HT1080 (cell line): Measurements from ENCODE around the gene CD37. TPM values are rescaled to one million over a fixed set of nuclear protein-coding genes. Genes with fewer than 3 reads are reported as not detected.
"Not testable (repeated sequence)": the region's sequence is repeated elsewhere in the genome, so short reads cannot be mapped to it uniquely, and the experiment has no call there.

ENCODE experiments used
- DNase-seq: peaks from one replicate; pipeline ENCODE4 v3.0.0-alpha.2; 2015; ENCODE audit warnings: low read depth
- polyA plus RNA-seq, 2 experiments: library from polyadenylated mRNA; depleted of rRNA; stranded (reverse); fragments of >200 nt; gene quantifications; 2 replicates each; pipeline ENCODE4 v1.2.3, GENCODE V29; 2015
- total RNA-seq: library from RNA; depleted of rRNA; stranded (reverse); fragments of >200 nt; shearing (Covaris generic); gene quantifications from 2 replicates; pipeline ENCODE4 v1.2.3, GENCODE V29; 2014; rRNA removed

The CD37 gene
- not detected in 2 replicates for total RNA-seq
- polyA plus RNA-seq (2015; cell fraction: cytosol; rRNA removed): 0.02 TPM in 1 of 2 replicates, not detected in the other
- not detected in 2 replicates for polyA plus RNA-seq (2015; cell fraction: nucleus; rRNA removed)

- no peak for DNase-seq
Measured at GRCh38 chr19:49335071-49335783, at the start of gene CD37. TSS of gene CD37 (plus strand) at chr19:49335406. CDS start at chr19:49335541, 135 bp downstream.

- no peak for DNase-seq
Measured at GRCh38 chr19:49287141-49287770, 48.0 kb upstream of the CD37 start.

- not testable (repeated sequence) for DNase-seq
Measured at GRCh38 chr19:49288205-49288604, 47.0 kb upstream of the CD37 start.

GRCh38 chr19:49289286-49289685 is 45.9 kb upstream of the CD37 start:
- not testable (repeated sequence) for DNase-seq

- no peak for DNase-seq
Measured at GRCh38 chr19:49290517-49290916, 44.7 kb upstream of the CD37 start.

GRCh38 chr19:49294401-49294800 is 40.8 kb upstream of the CD37 start:
- no peak for DNase-seq

GRCh38 chr19:49295208-49295880 is 39.9 kb upstream of the CD37 start:
- DNase-seq: no peak

- DNase-seq: no peak
Measured at GRCh38 chr19:49297403-49297802, 37.8 kb upstream of the CD37 start.

GRCh38 chr19:49298653-49299052 is 36.6 kb upstream of the CD37 start:
- not testable (repeated sequence) for DNase-seq

GRCh38 chr19:49301165-49301865 is 33.9 kb upstream of the CD37 start:
- peak; percentile 42 for DNase-seq

- no peak for DNase-seq
Measured at GRCh38 chr19:49301866-49302252, 33.3 kb upstream of the CD37 start.

GRCh38 chr19:49306734-49307133 is 28.5 kb upstream of the CD37 start:
- DNase-seq: not testable (repeated sequence)

GRCh38 chr19:49309087-49309486 is 26.1 kb upstream of the CD37 start:
- DNase-seq: no peak

GRCh38 chr19:49315111-49315510 is 20.1 kb upstream of the CD37 start:
- no peak for DNase-seq

GRCh38 chr19:49316284-49316683 is 18.9 kb upstream of the CD37 start:
- no peak for DNase-seq

GRCh38 chr19:49318296-49318695 is 16.9 kb upstream of the CD37 start:
- no peak for DNase-seq

GRCh38 chr19:49324801-49325576 is 10.2 kb upstream of the CD37 start, which contains the start of gene SLC6A16:
TSS of gene SLC6A16 (minus strand) at chr19:49325191. CDS start at chr19:49311347, 13,844 bp downstream.
- no peak for DNase-seq

- DNase-seq: not testable (repeated sequence)
Measured at GRCh38 chr19:49325756-49326155, 9.4 kb upstream of the CD37 start.

- no peak for DNase-seq
Measured at GRCh38 chr19:49326165-49326704, 9.0 kb upstream of the CD37 start.

- DNase-seq: peak; percentile 18
Measured at GRCh38 chr19:49327878-49328544, 7.2 kb upstream of the CD37 start.
